GM13976 (cell line): ENCODE data around the gene KCNQ1.

Experiments used
- DNase-seq: peaks from one replicate; pipeline ENCODE4 v3.0.0; 2012; ENCODE audit warnings: low spot score
- in situ Hi-C: fragments of 300-500 bp; cut with MboI; formaldehyde crosslinking; loops from one replicate; pipeline ENCODE4 v1.12.0; 2022; ENCODE audit warnings: low sequenced_read_pairs, mixed read lengths, inconsistent platforms; ENCODE audit not compliant: unreplicated experiment
- TF ChIP-seq, protein P1 (sequence below): IDR thresholded peaks from 2 replicates; pipeline ENCODE4 v1.5.1; 2012; ENCODE audit warnings: borderline replicate concordance, mild to moderate bottlenecking; ENCODE audit not compliant: insufficient read depth; ENCODE audit errors: extremely low read depth, missing control alignments, control extremely low read depth

Gene KCNQ1

GRCh38 chr11:2685566-2686359, 241.0 kb downstream of the KCNQ1 start:
- in situ Hi-C loops = no loop called here
- DNase-seq = no peak
- TF ChIP-seq, protein P1, sequence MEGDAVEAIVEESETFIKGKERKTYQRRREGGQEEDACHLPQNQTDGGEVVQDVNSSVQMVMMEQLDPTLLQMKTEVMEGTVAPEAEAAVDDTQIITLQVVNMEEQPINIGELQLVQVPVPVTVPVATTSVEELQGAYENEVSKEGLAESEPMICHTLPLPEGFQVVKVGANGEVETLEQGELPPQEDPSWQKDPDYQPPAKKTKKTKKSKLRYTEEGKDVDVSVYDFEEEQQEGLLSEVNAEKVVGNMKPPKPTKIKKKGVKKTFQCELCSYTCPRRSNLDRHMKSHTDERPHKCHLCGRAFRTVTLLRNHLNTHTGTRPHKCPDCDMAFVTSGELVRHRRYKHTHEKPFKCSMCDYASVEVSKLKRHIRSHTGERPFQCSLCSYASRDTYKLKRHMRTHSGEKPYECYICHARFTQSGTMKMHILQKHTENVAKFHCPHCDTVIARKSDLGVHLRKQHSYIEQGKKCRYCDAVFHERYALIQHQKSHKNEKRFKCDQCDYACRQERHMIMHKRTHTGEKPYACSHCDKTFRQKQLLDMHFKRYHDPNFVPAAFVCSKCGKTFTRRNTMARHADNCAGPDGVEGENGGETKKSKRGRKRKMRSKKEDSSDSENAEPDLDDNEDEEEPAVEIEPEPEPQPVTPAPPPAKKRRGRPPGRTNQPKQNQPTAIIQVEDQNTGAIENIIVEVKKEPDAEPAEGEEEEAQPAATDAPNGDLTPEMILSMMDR = no peak

- DNase-seq = no peak
- TF ChIP-seq, protein P1 = no peak
- in situ Hi-C loops = no loop called here
Observed at GRCh38 chr11:2686360-2687222, 241.8 kb downstream of the KCNQ1 start.

GRCh38 chr11:2687223-2687530, 242.4 kb downstream of the KCNQ1 start:
- DNase-seq = no peak
- in situ Hi-C loops = no loop called here
- TF ChIP-seq, protein P1 = no peak

- DNase-seq = no peak
- in situ Hi-C loops = no loop called here
- TF ChIP-seq, protein P1 = no peak
Observed at GRCh38 chr11:2687782-2688191, 243.0 kb downstream of the KCNQ1 start.

DNA sequence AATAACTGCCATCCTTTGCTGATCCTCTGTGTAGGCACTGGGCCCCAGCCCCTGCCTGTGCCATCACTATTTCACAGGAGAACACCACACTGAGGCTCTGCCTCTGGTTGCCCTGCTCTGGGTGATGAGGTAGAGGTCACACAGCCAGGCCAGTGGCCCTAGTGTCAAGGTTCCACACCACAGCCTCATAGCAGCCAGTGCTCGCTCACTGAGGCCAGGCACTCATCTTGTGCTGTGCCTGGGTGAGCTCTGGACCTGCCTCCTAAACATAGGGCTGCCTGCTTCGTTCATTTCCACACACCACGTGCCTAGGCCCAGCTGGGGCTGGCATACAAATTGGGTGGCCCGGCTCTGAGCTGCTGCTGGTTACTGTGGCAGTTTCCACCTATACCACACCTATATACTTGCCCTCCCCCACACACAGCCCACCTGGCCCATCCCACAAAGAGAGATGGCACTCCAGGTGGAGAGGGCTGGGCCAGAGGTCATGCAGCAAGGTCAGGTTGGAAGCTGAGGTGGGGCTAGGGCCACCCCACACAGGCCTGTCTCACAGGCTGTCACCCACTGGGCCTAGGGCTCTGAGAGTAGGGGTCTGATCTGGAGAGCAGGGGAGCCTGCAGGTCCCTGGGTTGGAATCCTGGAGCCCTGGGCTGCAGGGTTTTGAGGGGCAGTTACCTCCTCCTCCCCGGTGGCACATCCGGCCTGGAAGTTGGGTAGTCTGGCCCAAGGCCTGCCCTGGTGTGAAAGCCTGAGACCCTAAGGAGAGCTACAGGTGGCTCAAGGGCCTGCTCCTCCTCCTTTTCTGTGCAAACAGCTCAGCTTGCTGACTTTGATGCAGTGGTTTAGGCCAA, 243.8 kb downstream of the KCNQ1 start:
- in situ Hi-C loops = no loop called here
- DNase-seq = no peak
- TF ChIP-seq, protein P1 = no peak
